ENCODE results near the gene PUM2.

The PUM2 gene

GRCh38 chr2:20232837-20233207, 117.8 kb downstream of the PUM2 start:
- TF ChIP-seq MAX (IDR thresholded peaks at IDR 0.05) (peak; percentile 30; the same call in 1 of the 2 replicates), TEAD4 (IDR thresholded peaks at IDR 0.05) (peak; percentile 21; the same call in 1 of the 2 replicates), TAF1 (IDR thresholded peaks at IDR 0.05; ENCODE audit: low read depth) (no peak)

GRCh38 chr2:20231598-20232026, 119.0 kb downstream of the PUM2 start:
- TF ChIP-seq FOXM1 (IDR thresholded peaks at IDR 0.05; ENCODE audit: borderline replicate concordance, low read depth) (no peak), REST (IDR thresholded peaks at IDR 0.05; ENCODE audit: low read depth) (no peak), YY1 (IDR thresholded peaks at IDR 0.05; ENCODE audit: low read depth) (0 out of 2 replicates have a peak, but pooled peaks have one; percentile 40), EGR1 (IDR thresholded peaks at IDR 0.05) (no peak), CEBPB (IDR thresholded peaks at IDR 0.05) (no peak), TAF1 (IDR thresholded peaks at IDR 0.05; ENCODE audit: low read depth) (peak; percentile 30; the same call in 1 of the 2 replicates), ZBTB7A (IDR thresholded peaks at IDR 0.05; ENCODE audit: low read depth) (no peak), TCF12 (IDR thresholded peaks at IDR 0.05; ENCODE audit: low read depth) (peak; percentile 79), MAX (IDR thresholded peaks at IDR 0.05) (peak; percentile 31; the same call in 1 of the 2 replicates), RAD21 (IDR thresholded peaks at IDR 0.05; ENCODE audit: low read depth) (peak; percentile 13; the same call in 1 of the 2 replicates), TEAD4 (IDR thresholded peaks at IDR 0.05) (0 out of 2 replicates have a peak, but pooled peaks have one; percentile 33), NFIC (IDR thresholded peaks at IDR 0.05) (peak; percentile 69), CREB1 (IDR thresholded peaks at IDR 0.05; ENCODE audit: low read depth) (no peak), EP300 (IDR thresholded peaks at IDR 0.05; ENCODE audit: borderline replicate concordance) (peak; percentile 39; the same call in 1 of the 2 replicates), USF1 (IDR thresholded peaks at IDR 0.05) (peak; percentile 34; the same call in 1 of the 2 replicates)

GRCh38 chr2:20231159-20231558, 119.5 kb downstream of the PUM2 start:
- TF ChIP-seq CEBPB (IDR thresholded peaks at IDR 0.05) (no peak), ZBTB7A (IDR thresholded peaks at IDR 0.05; ENCODE audit: low read depth) (no peak)

- TF ChIP-seq CREB1 (IDR thresholded peaks at IDR 0.05; ENCODE audit: low read depth) (no peak), TEAD4 (IDR thresholded peaks at IDR 0.05) (no peak), REST (IDR thresholded peaks at IDR 0.05; ENCODE audit: low read depth) (no peak), EGR1 (IDR thresholded peaks at IDR 0.05) (no peak), ZBTB7A (IDR thresholded peaks at IDR 0.05; ENCODE audit: low read depth) (no peak), USF1 (IDR thresholded peaks at IDR 0.05) (no peak), NFIC (IDR thresholded peaks at IDR 0.05) (no peak), CEBPB (IDR thresholded peaks at IDR 0.05) (no peak), FOXM1 (IDR thresholded peaks at IDR 0.05; ENCODE audit: borderline replicate concordance, low read depth) (no peak), RAD21 (IDR thresholded peaks at IDR 0.05; ENCODE audit: low read depth) (no peak), MAX (IDR thresholded peaks at IDR 0.05) (no peak), EP300 (IDR thresholded peaks at IDR 0.05; ENCODE audit: borderline replicate concordance) (no peak), TAF1 (IDR thresholded peaks at IDR 0.05; ENCODE audit: low read depth) (no peak)
Measured at GRCh38 chr2:20230114-20230425, 120.6 kb downstream of the PUM2 start.

GRCh38 chr2:20229322-20230113, 121.1 kb downstream of the PUM2 start:
- TF ChIP-seq TCF12 (IDR thresholded peaks at IDR 0.05; ENCODE audit: low read depth) = no peak

GRCh38 chr2:20227894-20228505, 122.6 kb downstream of the PUM2 start:
- TF ChIP-seq YY1 (IDR thresholded peaks at IDR 0.05; ENCODE audit: low read depth) (no peak), CEBPB (IDR thresholded peaks at IDR 0.05) (no peak), CREB1 (IDR thresholded peaks at IDR 0.05; ENCODE audit: low read depth) (no peak), REST (IDR thresholded peaks at IDR 0.05; ENCODE audit: low read depth) (no peak)
